ENCODE results near the gene PREP. TPM values are rescaled to one million over a fixed set of nuclear protein-coding genes. Genes with fewer than 3 reads are reported as not detected.

The PREP gene
- total and polyA plus RNA-seq, 2 of the 8 experiments (the other 6 are each of a cell fraction or from before 2014, with no cell fraction given): 26.8 to 70.0 TPM

DNA sequence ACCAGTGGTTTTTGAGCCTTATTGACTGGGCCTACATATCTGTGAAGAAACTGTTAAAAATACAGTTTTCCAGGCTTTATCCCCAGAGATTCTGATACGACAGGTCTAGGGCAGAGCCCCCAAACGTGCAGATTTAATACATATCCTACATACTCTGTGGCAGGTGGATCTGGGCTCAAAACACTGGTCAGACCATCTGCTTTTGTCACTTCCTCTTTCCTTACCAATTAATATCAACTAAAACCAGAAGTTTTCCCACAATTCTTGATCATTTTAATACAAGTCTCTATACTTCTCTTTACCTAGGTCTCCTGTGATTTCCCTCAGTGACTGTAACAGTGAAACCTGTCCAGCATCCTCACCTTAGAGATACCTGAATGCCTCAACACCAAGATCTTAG lies 108.8 kb downstream of the PREP start:
- Histone ChIP-seq H2AFZ (ENCODE audit: low read length) (no peak overlapping the region), H3K4me1 (replicated peaks in 1 of 4; ENCODE audit: control insufficient read depth in 3 of 4, insufficient read depth in 4 of 4, low read length in 3 of 4) (no peaks in the 10 kb centered on the region), H3K18ac (ENCODE audit: extremely low read depth, low read length) (no peak overlapping the region), H3K4me2 (ENCODE audit: insufficient read depth in 1 of 2, low read depth in 2 of 2, low read length in 2 of 2) (no peak overlapping the region), H3K4ac (replicated peaks; ENCODE audit: insufficient read length, low read depth, low read length) (no peak overlapping the region), H4K20me1 (replicated peaks in 1 of 2; ENCODE audit: control insufficient read depth in 1 of 2, insufficient read depth in 2 of 2, low read length in 2 of 2) (no peaks in the 10 kb centered on the region), H3K27me3 (replicated peaks in 1 of 4; ENCODE audit: control insufficient read depth in 3 of 4, extremely low read depth in 1 of 4, insufficient read depth in 3 of 4, low read length in 3 of 4) (no peaks in the 10 kb centered on the region), H3K79me1 (ENCODE audit: low read depth, low read length) (no peaks in the 10 kb centered on the region; the same call in 1 of the 2 replicates), H2AK5ac (ENCODE audit: low read depth, low read length) (no peak overlapping the region), H2BK120ac (replicated peaks; ENCODE audit: low read depth, low read length) (no peak overlapping the region), H3K27ac (ENCODE audit: low read depth, low read length) (no peak overlapping the region), H4K91ac (replicated peaks; ENCODE audit: insufficient read length, low read length) (no peak overlapping the region), H3K79me2 (ENCODE audit: control insufficient read depth in 1 of 2, insufficient read depth in 2 of 2, low read length in 2 of 2) (no peaks in the 10 kb centered on the region), H3K23me2 (ENCODE audit: low read depth, low read length) (no peaks in the 10 kb centered on the region), H3K9ac (replicated peaks in 1 of 4; ENCODE audit: extremely low read depth in 1 of 4, low read depth in 3 of 4, low read length in 3 of 4) (no peak overlapping the region), H2BK20ac (ENCODE audit: low read length) (no peak overlapping the region), H3K4me3 (ENCODE audit: extremely low read depth in 1 of 4, insufficient read depth in 2 of 4, low read depth in 3 of 4, low read length in 4 of 4) (no peak overlapping the region), H4K8ac (ENCODE audit: extremely low read depth, insufficient read depth, low read length) (no peak overlapping the region), H2BK12ac (ENCODE audit: low read depth, low read length) (no peak overlapping the region), H3K23ac (ENCODE audit: insufficient read length) (no peak overlapping the region), H3K9me3 (ENCODE audit: insufficient read depth in 2 of 2, low read depth in 1 of 2, low read length in 1 of 2) (peaks cover 0 to 2% of the 10 kb centered on the region in 2 experiments; a peak in 1 of 4 replicates), H2BK5ac (ENCODE audit: low read depth, low read length) (no peak overlapping the region), H4K5ac (ENCODE audit: insufficient read length, low read depth, low read length) (no peak overlapping the region), H2BK15ac (ENCODE audit: low read length) (no peak overlapping the region), H3K56ac (replicated peaks; ENCODE audit: insufficient read length, low read depth, low read length) (no peak overlapping the region), H3K14ac (ENCODE audit: insufficient read length) (no peak overlapping the region), H3K36me3 (ENCODE audit: control insufficient read depth in 2 of 4, insufficient read depth in 4 of 4, low read length in 3 of 4) (peaks cover 0 to 4% (median 1%) of the 10 kb centered on the region in 4 experiments; a peak in 1 of 8 replicates)
- DNase-seq (ENCODE audit: low read depth in 1 of 2, low spot score in 2 of 2) (no peak), FAIRE-seq (no peak)
- TF ChIP-seq ASH2L (IDR thresholded peaks at IDR 0.05; ENCODE audit: low read length) (no peak), KDM1A (IDR thresholded peaks at IDR 0.05; ENCODE audit: borderline replicate concordance, low read length) (no peak), TCF12 (IDR thresholded peaks at IDR 0.05; ENCODE audit: low read depth, low read length) (no peak), EGR1 (IDR thresholded peaks at IDR 0.05; ENCODE audit: borderline replicate concordance, low read depth, low read length) (no peak), BACH1 (IDR thresholded peaks at IDR 0.05; ENCODE audit: low read length) (no peak), BCL11A (IDR thresholded peaks at IDR 0.05; ENCODE audit: low read depth in 2 of 2, low read length in 2 of 2) (no peak)
- TF ChIP-seq, protein P1, sequence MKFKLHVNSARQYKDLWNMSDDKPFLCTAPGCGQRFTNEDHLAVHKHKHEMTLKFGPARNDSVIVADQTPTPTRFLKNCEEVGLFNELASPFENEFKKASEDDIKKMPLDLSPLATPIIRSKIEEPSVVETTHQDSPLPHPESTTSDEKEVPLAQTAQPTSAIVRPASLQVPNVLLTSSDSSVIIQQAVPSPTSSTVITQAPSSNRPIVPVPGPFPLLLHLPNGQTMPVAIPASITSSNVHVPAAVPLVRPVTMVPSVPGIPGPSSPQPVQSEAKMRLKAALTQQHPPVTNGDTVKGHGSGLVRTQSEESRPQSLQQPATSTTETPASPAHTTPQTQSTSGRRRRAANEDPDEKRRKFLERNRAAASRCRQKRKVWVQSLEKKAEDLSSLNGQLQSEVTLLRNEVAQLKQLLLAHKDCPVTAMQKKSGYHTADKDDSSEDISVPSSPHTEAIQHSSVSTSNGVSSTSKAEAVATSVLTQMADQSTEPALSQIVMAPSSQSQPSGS (IDR thresholded peaks at IDR 0.05; ENCODE audit: low read length): no peak
- CTCF ChIA-PET (ENCODE audit: partially characterized antibody): interaction anchor here (1.0 to 2.3 kb wide), 3 partner anchors 11 to 201 kb away, joined by 3 to 8 read pairs (median 3); no protein-coding TSS in a partner anchor
- POLR2A ChIA-PET (ENCODE audit: partially characterized antibody): interaction anchor here (1.0 to 1.2 kb wide), 2 partner anchors 17 to 21 kb away, joined by 3 to 4 read pairs; no protein-coding TSS in a partner anchor
- 71% methylated on average over 2 of the region's 2 CpGs; no CpG with 5 or more reads in 1 of the 2 experiments for WGBS, 2 experiments (ENCODE audit: extremely low coverage in 1 of 2, insufficient coverage in 1 of 2, insufficient read length in 1 of 2, insufficient replicate concordance in 2 of 2, low coverage in 1 of 2, low lambda C conversion rate in 2 of 2, missing lambda C conversion rate in 1 of 2)

Data from H1 (cell line).